ENCODE results near the gene PACRG.

GRCh38 chr6:163328411-163328810 is 600.6 kb downstream of the PACRG start:
- no peak for TF ChIP-seq POLR2A (IDR thresholded peaks at IDR 0.05)
- TF ChIP-seq CTCF (IDR thresholded peaks at IDR 0.05), result no peak

Data from testis (tissue), 2 donors.